ENCODE results near the gene TNF. TPM values are rescaled to one million over a fixed set of nuclear protein-coding genes. Genes with fewer than 3 reads are reported as not detected.

Gene TNF
- total and polyA plus RNA-seq, 9 donors: 0.24 to 3.0 (median 0.79) TPM; not detected in 3

DNA sequence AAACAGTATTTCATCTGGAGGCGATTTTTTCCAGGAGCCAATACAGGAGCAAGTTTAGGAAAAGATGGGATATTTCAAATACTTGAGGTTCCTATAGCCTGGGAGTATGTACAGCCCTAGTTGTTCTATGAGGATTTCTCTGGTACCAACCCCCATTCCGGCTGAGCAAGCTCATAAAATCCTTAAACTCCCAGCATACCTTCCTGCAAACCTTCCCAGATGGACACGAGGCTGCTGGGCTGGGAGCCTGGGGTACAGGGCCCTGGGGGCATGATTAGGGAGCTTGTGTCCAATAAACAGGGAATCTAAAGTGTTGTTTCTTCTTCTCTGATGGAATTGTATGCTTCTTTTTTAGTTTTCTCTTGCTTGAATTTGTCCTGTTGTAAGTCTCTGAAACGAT lies 46.6 kb downstream of the TNF start:
- Histone ChIP-seq H3K4me3 (peak overlapping the region; percentile 82), H3K4me1 (ENCODE audit: insufficient read depth) (peaks cover 1% of the 10 kb centered on the region), H3K36me3 (no peaks in the 10 kb centered on the region), H3K27me3 (no peaks in the 10 kb centered on the region), H3K9me3 (no peaks in the 10 kb centered on the region), H3K27ac (peak overlapping the region in 1 of 2 donors; percentile 98)
- WGBS, 3 donors: 10 to 15% (median 13%) methylated on average over 4 of the region's 4 CpGs
- TF ChIP-seq POLR2A (IDR thresholded peaks at IDR 0.05) (no peak), CTCF (IDR thresholded peaks at IDR 0.05) (no peak), EP300 (IDR thresholded peaks at IDR 0.05) (no peak)
- intact Hi-C loops (cut with DNase I): loop anchor here in 2 of 4 donors (2.0 to 5.0 kb wide), 2 partner anchors 31 to 1655 kb away; partner anchors contain the start of gene BAG6 (in 1 of the 2)
- no peak for DNase-seq

- H3K27me3 ChIP-seq: no peaks in the 10 kb centered on the region
- no peak overlapping the region for H3K4me3 ChIP-seq
- no peak for TF ChIP-seq EP300 (IDR thresholded peaks at IDR 0.05)
- no peak for TF ChIP-seq CTCF (IDR thresholded peaks at IDR 0.05)
- TF ChIP-seq POLR2A (IDR thresholded peaks at IDR 0.05): no peak
- intact Hi-C loops (cut with DNase I): loop anchor here in 1 of 4 donors (5.0 kb wide), 1 partner anchor 1655 kb away; no protein-coding TSS in a partner anchor
- H3K27ac ChIP-seq: peak overlapping the region in 1 of 2 donors; percentile 98
- no peaks in the 10 kb centered on the region for H3K9me3 ChIP-seq
- 32 to 54% (median 33%) methylated on average over 10 of the region's 10 CpGs for WGBS, 3 donors
- peaks cover 1% of the 10 kb centered on the region for H3K4me1 ChIP-seq (ENCODE audit: insufficient read depth)
- H3K36me3 ChIP-seq: no peaks in the 10 kb centered on the region
- no peak for DNase-seq
Measured at GRCh38 chr6:31622684-31623091, 47.3 kb downstream of the TNF start.

DNA sequence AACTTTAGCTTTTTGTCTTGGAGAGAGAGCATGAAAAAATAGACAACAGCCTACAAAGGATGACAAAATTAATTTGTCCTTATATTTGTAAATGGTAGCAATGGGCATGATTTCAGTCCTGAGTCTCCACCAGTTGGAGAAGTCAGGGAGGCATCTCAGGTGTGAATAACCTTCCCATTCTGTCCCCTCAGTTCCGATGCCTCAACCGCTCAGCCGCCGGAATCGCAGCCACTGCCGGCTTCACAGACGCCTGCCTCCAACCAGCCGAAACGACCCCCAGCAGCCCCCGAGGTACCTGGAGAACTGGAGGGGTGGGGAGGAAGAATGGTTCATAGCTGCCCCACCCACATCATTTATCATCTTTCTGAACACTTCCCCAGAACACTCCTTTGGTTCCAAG lies 48.7 kb downstream of the TNF start:
- Histone ChIP-seq H3K27me3 (no peaks in the 10 kb centered on the region), H3K36me3 (no peaks in the 10 kb centered on the region), H3K9me3 (no peaks in the 10 kb centered on the region), H3K27ac (no peak overlapping the region), H3K4me1 (ENCODE audit: insufficient read depth) (peaks cover 1% of the 10 kb centered on the region), H3K4me3 (no peak overlapping the region)
- WGBS, 3 donors: 80 to 87% (median 83%) methylated on average over 10 of the region's 10 CpGs
- DNase-seq: no peak
- TF ChIP-seq POLR2A (IDR thresholded peaks at IDR 0.05) (no peak), CTCF (IDR thresholded peaks at IDR 0.05) (no peak), EP300 (IDR thresholded peaks at IDR 0.05) (no peak)
- intact Hi-C loops (cut with DNase I): loop anchor here in 1 of 4 donors (5.0 kb wide), 1 partner anchor 1657 kb away; no protein-coding TSS in a partner anchor

GRCh38 chr6:31626952-31627351 lies 51.6 kb downstream of the TNF start:
- DNase-seq: no peak
- intact Hi-C loops (cut with DNase I): no loop called here

More at GRCh38 chr6:31626952-31627351, 51.6 kb downstream of the TNF start:
- Histone ChIP-seq H3K36me3 (no peaks in the 10 kb centered on the region), H3K4me1 (ENCODE audit: insufficient read depth) (peaks cover 1% of the 10 kb centered on the region), H3K27ac (no peak overlapping the region), H3K9me3 (no peaks in the 10 kb centered on the region), H3K27me3 (no peaks in the 10 kb centered on the region), H3K4me3 (no peak overlapping the region)
- TF ChIP-seq EP300 (IDR thresholded peaks at IDR 0.05) (no peak), POLR2A (IDR thresholded peaks at IDR 0.05) (no peak), CTCF (IDR thresholded peaks at IDR 0.05) (no peak)
- WGBS, 3 donors: 81 to 84% (median 83%) methylated on average over 10 of the region's 10 CpGs

All from ovary (tissue), 9 donors.